Subcutaneous adipose tissue (tissue), 4 donors: ENCODE results near the gene ARSJ. TPM values are rescaled to one million over a fixed set of nuclear protein-coding genes. Genes with fewer than 3 reads are reported as not detected.

ENCODE experiments used
- total RNA-seq, 4 donors: library from RNA; depleted of rRNA; stranded (reverse); fragments of >200 nt; gene quantifications; one replicate each; pipeline ENCODE4 v1.1.0, GENCODE V29; 2016
- TF ChIP-seq, protein P1 (sequence below): fragments of 450-650 bp; IDR thresholded peaks from one replicate; pipeline ENCODE4 v1.5.1; 2016; ENCODE audit warnings: low read depth, mild to moderate bottlenecking, control low read depth, antibody characterized with exemption, moderate library complexity

ARSJ gene
- total RNA-seq, 4 donors from 2014 or later: 0.75 to 1.2 (median 1.0) TPM

DNA sequence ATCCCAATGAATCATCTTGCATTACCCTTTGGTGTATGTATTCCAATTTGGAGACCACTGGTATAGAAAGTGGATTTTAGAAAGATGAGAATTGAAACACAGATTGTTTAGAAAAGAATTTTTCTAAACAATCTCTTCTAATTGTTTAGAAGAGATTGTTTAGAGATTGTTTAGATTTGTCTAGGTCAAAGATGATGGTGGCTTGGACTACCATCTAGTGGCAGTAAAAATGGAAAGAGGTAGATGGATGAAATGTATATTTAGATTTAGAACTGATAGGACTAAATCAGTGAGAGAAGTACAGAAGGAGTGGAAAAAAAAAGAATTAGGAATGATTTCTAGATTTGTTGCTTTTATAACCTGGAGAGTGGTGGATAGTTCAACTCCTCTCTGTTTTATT, 70.6 kb downstream of the ARSJ start:
- TF ChIP-seq, protein P1, sequence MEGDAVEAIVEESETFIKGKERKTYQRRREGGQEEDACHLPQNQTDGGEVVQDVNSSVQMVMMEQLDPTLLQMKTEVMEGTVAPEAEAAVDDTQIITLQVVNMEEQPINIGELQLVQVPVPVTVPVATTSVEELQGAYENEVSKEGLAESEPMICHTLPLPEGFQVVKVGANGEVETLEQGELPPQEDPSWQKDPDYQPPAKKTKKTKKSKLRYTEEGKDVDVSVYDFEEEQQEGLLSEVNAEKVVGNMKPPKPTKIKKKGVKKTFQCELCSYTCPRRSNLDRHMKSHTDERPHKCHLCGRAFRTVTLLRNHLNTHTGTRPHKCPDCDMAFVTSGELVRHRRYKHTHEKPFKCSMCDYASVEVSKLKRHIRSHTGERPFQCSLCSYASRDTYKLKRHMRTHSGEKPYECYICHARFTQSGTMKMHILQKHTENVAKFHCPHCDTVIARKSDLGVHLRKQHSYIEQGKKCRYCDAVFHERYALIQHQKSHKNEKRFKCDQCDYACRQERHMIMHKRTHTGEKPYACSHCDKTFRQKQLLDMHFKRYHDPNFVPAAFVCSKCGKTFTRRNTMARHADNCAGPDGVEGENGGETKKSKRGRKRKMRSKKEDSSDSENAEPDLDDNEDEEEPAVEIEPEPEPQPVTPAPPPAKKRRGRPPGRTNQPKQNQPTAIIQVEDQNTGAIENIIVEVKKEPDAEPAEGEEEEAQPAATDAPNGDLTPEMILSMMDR: no peak

DNA sequence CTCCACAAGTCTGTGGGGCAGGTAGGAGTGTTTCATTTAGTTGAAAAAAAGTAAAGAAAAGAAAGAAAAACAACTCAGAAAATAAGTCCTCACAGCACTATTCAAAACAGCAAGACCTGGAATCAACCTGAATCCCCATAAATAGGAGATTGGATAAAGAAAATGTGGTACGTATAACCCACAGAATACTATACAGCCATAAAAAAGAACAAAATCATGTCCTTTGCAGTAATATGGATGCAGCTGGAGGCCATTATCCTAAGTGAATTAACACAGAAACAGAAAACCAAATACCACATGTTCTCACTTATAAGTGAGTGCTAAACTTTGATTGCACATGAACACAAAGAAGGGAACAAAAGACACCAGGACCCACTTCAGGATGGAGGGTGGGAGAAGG, 71.9 kb downstream of the ARSJ start:
- TF ChIP-seq, protein P1: no peak

DNA sequence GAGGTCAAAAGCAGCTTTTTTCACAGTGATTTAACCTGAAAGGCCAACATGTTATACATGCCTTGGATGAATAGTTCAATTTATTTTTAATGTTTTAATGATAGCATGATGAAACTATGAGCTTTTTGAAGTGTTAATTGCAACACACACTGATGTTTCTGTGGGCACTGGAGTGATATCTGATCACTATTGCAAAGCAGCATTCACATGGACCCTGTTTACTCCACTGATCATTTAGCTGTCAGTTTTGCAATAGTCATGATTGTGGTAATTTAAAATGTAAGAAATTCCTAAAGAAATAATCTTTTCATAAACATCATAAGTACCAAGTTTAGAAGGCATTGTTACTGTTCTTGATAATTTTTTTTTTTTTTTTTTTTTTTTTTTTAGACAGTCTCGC, 74.1 kb downstream of the ARSJ start:
- TF ChIP-seq, protein P1: no peak

DNA sequence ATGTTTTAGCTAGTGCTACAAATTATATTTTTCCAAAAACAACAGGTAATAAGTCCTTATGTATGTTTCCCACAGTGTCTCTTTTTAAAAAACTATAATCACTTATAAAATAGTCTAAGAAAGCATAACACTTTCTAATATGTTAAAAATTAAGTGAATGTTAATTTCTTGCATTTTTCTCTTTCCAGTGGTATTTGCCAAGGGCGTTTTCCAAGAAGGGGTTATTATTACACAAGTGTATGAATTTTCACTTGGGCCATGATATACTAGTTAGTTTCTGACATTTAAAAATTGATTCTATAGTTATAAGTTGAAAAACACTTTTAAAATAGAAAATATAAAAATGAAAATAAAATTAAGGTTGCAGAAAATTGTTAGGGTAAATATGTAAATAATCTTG, 74.6 kb downstream of the ARSJ start:
- TF ChIP-seq, protein P1: no peak

DNA sequence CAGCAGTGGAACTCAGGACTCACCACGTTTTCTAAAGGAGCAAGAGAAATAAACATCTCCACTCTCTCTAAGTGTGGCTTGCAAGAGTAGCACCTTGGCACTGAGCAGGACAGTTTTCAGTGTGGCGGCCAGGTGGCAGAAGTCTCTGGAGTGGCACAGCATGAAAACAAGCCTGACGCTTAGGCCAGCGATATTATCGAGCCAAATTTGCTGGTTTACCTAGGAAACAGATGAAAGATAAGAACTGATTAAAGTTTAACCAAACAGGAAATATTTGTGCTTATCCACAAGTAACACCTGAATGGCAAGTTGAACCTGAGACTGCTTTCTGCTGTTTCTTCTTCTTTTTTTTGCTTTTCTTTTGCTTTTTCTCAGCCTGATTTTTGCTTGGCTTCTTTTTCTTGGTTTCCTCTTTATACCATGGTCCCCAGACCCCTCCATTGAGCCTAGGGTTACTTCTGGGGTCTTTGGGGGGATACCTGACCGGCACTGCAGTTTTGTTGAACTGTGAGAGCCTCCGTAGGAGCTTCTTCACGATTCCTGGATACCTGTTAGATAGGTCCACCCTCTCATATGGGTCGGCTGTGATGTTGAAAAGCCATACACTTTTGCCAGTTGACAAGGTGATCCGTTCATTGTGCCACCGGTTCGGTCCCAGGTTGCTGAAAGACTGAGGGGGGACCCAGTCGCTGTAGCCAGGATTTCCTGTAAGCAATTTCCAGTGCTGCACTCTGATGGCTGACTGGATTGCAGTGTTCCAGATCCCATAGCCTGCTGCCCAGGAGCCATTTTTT, 77.3 kb downstream of the ARSJ start:
- TF ChIP-seq, protein P1: no peak

DNA sequence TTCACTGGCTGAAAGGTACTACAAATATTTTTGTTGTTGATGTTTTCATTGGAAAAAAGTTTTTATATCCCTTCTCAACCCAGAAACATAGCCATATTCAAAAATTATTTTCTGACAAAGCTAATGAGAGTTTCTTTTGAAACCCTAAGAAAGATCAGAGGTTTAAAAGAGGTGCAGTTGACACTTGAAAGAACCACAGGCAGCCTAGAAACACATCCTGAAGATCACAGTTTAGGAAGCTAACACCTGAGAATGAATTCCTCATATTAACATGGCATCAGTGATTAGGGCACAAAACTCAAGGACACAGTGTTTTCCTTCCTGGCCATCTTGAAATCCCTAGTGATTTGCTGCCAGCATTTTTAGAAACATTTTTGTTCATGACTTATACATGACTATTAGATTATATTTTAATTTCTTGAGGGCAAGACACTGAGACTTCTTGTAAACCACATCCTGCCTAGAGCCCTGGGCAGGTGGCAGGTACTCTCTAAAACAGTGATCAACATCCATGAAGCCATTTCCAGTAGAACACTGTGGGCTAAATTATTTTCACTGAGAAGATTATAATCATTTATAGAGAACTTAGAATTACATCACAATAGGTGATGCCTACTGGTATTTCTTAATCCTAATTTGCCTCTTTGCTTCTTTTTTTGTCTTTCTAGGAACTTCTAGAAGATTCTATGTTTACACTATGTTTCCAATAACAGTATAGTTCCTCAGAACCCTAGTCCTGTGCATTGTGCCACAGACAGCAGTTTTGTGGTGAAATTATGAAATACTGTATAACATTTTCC, 80.0 kb downstream of the ARSJ start:
- TF ChIP-seq, protein P1: no peak

DNA sequence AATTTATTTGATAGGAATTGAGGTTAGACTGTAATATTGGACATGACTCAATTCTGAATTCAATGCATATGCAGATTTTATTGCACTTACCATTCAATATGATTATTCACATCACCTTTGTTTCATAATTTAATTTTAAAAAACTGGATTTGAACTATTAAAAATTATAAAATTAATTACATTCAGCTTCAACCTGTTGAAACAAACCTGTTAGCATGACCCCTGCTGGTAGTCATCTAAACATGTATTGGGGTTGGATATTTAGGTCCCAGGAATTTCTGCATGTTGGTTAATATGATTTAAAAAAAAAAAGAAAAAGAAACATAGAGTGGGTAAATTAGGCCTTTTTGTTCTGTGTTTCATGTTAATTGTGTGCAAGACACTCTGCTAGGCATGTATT, 85.9 kb downstream of the ARSJ start:
- TF ChIP-seq, protein P1: no peak
